Urothelium cell line (cell line): ENCODE measurements around the gene PAPPA.

Source experiments
- DNase-seq: peaks from one replicate; pipeline ENCODE4 v3.0.0; 2011; ENCODE audit warnings: low spot score, mixed read lengths
- FAIRE-seq: peaks from 2 replicates; lab custom pipeline; 2011; peaks lifted over from hg19 to GRCh38; lab: Jason Lieb, UNC

PAPPA gene

GRCh38 chr9:116448431-116448830, 294.8 kb downstream of the PAPPA start:
- DNase-seq (no peak), FAIRE-seq (no peak)

GRCh38 chr9:116449949-116450348, 296.4 kb downstream of the PAPPA start:
- no peak for FAIRE-seq

GRCh38 chr9:116450378-116451139, 297.0 kb downstream of the PAPPA start:
- FAIRE-seq: no peak
- no peak for DNase-seq

More at GRCh38 chr9:116449949-116450348, 296.4 kb downstream of the PAPPA start:
- no peak for DNase-seq

- no peak for DNase-seq
These were observed 298.0 kb downstream of the PAPPA start for GRCh38 chr9:116451500-116452115.

More at GRCh38 chr9:116451500-116452115, 298.0 kb downstream of the PAPPA start:
- FAIRE-seq: no peak
